SK-N-SH (cell line): ENCODE measurements around the gene EVA1B. TPM values are rescaled to one million over a fixed set of nuclear protein-coding genes. Genes with fewer than 3 reads are reported as not detected.

Experiments
- CTCF ChIA-PET: fragments of 300-600, 350-600 bp; formaldehyde crosslinking; extraction: SDS; loops from one replicate; lab custom pipeline; 2021; lab: Yijun Ruan, JAX
- POLR2A ChIA-PET: fragments of 350-600 bp; sonication (Branson Sonifier 250); formaldehyde crosslinking; extraction: SDS; loops from one replicate; lab custom pipeline; 2020; ENCODE audit warnings: antibody characterized with exemption, inconsistent platforms; lab: Yijun Ruan, JAX
- DNase-seq: peaks from one replicate; pipeline ENCODE4 v3.0.0; 2012
- H2AFZ ChIP-seq: fragments of 200-600 bp; sonication (generic); 2 replicates; pipeline ENCODE4 v1.8.1; 2016; ENCODE audit warnings: antibody characterized with exemption, mild to moderate bottlenecking, low read depth
- H3F3A ChIP-seq: fragments of 200-600 bp; sonication (generic); replicated peaks from 2 replicates; pipeline ENCODE3; 2016; ENCODE audit warnings: antibody characterized with exemption, mild to moderate bottlenecking; ENCODE audit not compliant: insufficient read depth
- H3K27ac ChIP-seq, 2 experiments: fragments of 200-500 bp in 1 of 2; fragments of 200-600 bp in 1 of 2; sonication (Bioruptor generic) in 1 of 2; sonication (generic), shearing (Covaris generic) in 1 of 2; 2 replicates each; pipeline versions ENCODE4 v1.5.1 to v1.6.1; 2014 to 2016; ENCODE audit warnings: low read depth in 2 of 2, inconsistent platforms in 1 of 2, low read length in 1 of 2, mild to moderate bottlenecking in 1 of 2, mixed read lengths in 1 of 2
- H3K27me3 ChIP-seq: fragments of 200-600 bp; sonication (generic), shearing (Covaris generic); 2 replicates; pipeline ENCODE4 v1.6.1; 2016; ENCODE audit warnings: mixed run types; ENCODE audit not compliant: insufficient read depth
- H3K36me3 ChIP-seq, 2 experiments: fragments of 200-500 bp in 1 of 2; fragments of 200-600 bp in 1 of 2; sonication (Bioruptor generic) in 1 of 2; sonication (generic) in 1 of 2; replicated peaks in 1 of 2; 2 replicates each; pipeline versions ENCODE3 to v1.5.1; 2014 to 2016; ENCODE audit warnings: low read length in 1 of 2, mild to moderate bottlenecking in 1 of 2; ENCODE audit not compliant: insufficient read depth in 2 of 2, control insufficient read depth in 1 of 2
- H3K4me1 ChIP-seq, 2 experiments: fragments of 200-500 bp in 1 of 2; fragments of 200-600 bp in 1 of 2; sonication (Bioruptor generic) in 1 of 2; sonication (generic), shearing (Covaris generic) in 1 of 2; 2 replicates each; pipeline versions ENCODE4 v1.5.1 to v1.6.1; 2014 to 2016; ENCODE audit warnings: low read depth in 1 of 2, low read length in 1 of 2, mixed run types in 1 of 2; ENCODE audit not compliant: insufficient read depth in 2 of 2, control insufficient read depth in 1 of 2
- H3K4me2 ChIP-seq: fragments of 200-600 bp; sonication (generic), shearing (Covaris generic); 2 replicates; pipeline ENCODE4 v1.6.1; 2017; ENCODE audit warnings: mixed run types
- H3K4me3 ChIP-seq, 2 experiments: fragments of 200-500 bp in 1 of 2; fragments of 200-600 bp in 1 of 2; sonication (Bioruptor generic) in 1 of 2; sonication (generic), shearing (Covaris generic) in 1 of 2; 2 replicates each; pipeline versions ENCODE4 v1.5.1 to v1.8.1; 2014 to 2016; ENCODE audit warnings: low read depth in 2 of 2, inconsistent platforms in 1 of 2, low read length in 1 of 2, mild to moderate bottlenecking in 1 of 2, mixed read lengths in 1 of 2, moderate library complexity in 1 of 2
- H3K79me2 ChIP-seq: fragments of 200-600 bp; sonication (generic); 2 replicates; pipeline ENCODE4 v1.8.1; 2017; ENCODE audit warnings: mild to moderate bottlenecking; ENCODE audit not compliant: insufficient read depth
- H3K9ac ChIP-seq: fragments of 200-600 bp; sonication (generic); 2 replicates; pipeline ENCODE4 v1.6.1; 2017; ENCODE audit warnings: mixed run types
- H3K9me2 ChIP-seq: fragments of 200-600 bp; sonication (generic); 2 replicates; pipeline ENCODE4 v1.6.1; 2017; ENCODE audit warnings: mixed run types
- H3K9me3 ChIP-seq: fragments of 200-600 bp; sonication (generic); 2 replicates; pipeline ENCODE4 v1.6.1; 2017; ENCODE audit warnings: mixed run types, mild to moderate bottlenecking, moderate library complexity
- H4K20me1 ChIP-seq: fragments of 200-600 bp; sonication (generic); 2 replicates; pipeline ENCODE4 v1.6.1; 2017; ENCODE audit warnings: mild to moderate bottlenecking, mixed run types; ENCODE audit not compliant: insufficient read depth
- CHD2 ChIP-seq: fragments of 150-350 bp; IDR thresholded peaks from 2 replicates; pipeline ENCODE4 v1.6.1; 2018; ENCODE audit warnings: low read length; ENCODE audit not compliant: partially characterized antibody
- EP300 ChIP-seq, 2 experiments: IDR thresholded peaks; 2 replicates each; pipeline versions ENCODE4 v1.4.0 to v1.6.1; 2012; ENCODE audit warnings: borderline replicate concordance in 1 of 2, low read depth in 1 of 2, low read length in 1 of 2
- FOXJ3 ChIP-seq: sonication (generic); formaldehyde crosslinking; IDR thresholded peaks from 2 replicates; pipeline ENCODE4 v1.5.1; 2020; ENCODE audit warnings: mild to moderate bottlenecking, missing genetic modification reagents
- GABPA ChIP-seq: IDR thresholded peaks from 2 replicates; pipeline ENCODE4 v1.4.0; 2012; ENCODE audit warnings: low read depth, mild to moderate bottlenecking
- PBX3 ChIP-seq: IDR thresholded peaks from 2 replicates; pipeline ENCODE4; 2012
- RCOR1 ChIP-seq: fragments of 150-350 bp; IDR thresholded peaks from 2 replicates; pipeline ENCODE4 v1.6.1; 2017; ENCODE audit warnings: antibody characterized with exemption, low read length
- REST ChIP-seq: IDR thresholded peaks from 2 replicates; pipeline ENCODE4 v1.6.1; 2012; ENCODE audit warnings: mild to moderate bottlenecking, low read depth, low read length, moderate library complexity
- SMC3 ChIP-seq: IDR thresholded peaks from 2 replicates; pipeline ENCODE4 v1.6.1; 2012; ENCODE audit warnings: low read depth, low read length, improper control_type of control experiment
- TEAD4 ChIP-seq: IDR thresholded peaks from 2 replicates; pipeline ENCODE4 v1.4.0; 2012; ENCODE audit warnings: mild to moderate bottlenecking, borderline replicate concordance; ENCODE audit not compliant: insufficient read depth
- WGBS: methylation state at CpG from one replicate; pipeline ENCODE4 v1.1.6; 2017; ENCODE audit warnings: low lambda C conversion rate; 5-methylcytosine and 5-hydroxymethylcytosine counted together
- polyA plus RNA-seq, 3 experiments: library from polyadenylated mRNA; depleted of rRNA; stranded (reverse); fragments of >200 nt; gene quantifications; 2 replicates each; pipeline ENCODE4 v1.2.3, GENCODE V29; 2012

EVA1B gene
- polyA plus RNA-seq, 1 of the 3 experiments (the other 2 are of a cell fraction), result 38.9 TPM

GRCh38 chr1:36284517-36284916 lies 38.9 kb downstream of the EVA1B start:
- WGBS, result 27% methylated on average over 1 of the region's 1 CpG
- Histone ChIP-seq H3K27ac (peak overlapping the region; percentile 65 to 83), H4K20me1 (peaks cover 55% of the 10 kb centered on the region), H3K27me3 (no peaks in the 10 kb centered on the region), H3F3A (peaks cover 37% of the 10 kb centered on the region), H3K4me3 (no peak overlapping the region), H2AFZ (no peak overlapping the region), H3K9me3 (no peaks in the 10 kb centered on the region), H3K9me2 (no peaks in the 10 kb centered on the region), H3K79me2 (peaks cover 80% of the 10 kb centered on the region), H3K4me1 (peaks cover 0 to 29% of the 10 kb centered on the region in 2 experiments; a peak in 3 of 4 replicates), H3K4me2 (peak overlapping the region; percentile 3; the same call in 1 of the 2 replicates), H3K9ac (no peak overlapping the region), H3K36me3 (peaks cover 55 to 59% of the 10 kb centered on the region in 2 experiments)
- peak; percentile 68 for DNase-seq
- POLR2A ChIA-PET, result no interaction called here
- CTCF ChIA-PET, result interaction anchor here (0.5 to 10.3 kb wide), 21 partner anchors 10 to 187 kb away, joined by 3 to 103 read pairs (median 6); partner anchors contain the start of genes EVA1B, MAP7D1, SH3D21 and TRAPPC3
- TF ChIP-seq SMC3, result no peak
- TF ChIP-seq EP300 (IDR thresholded peaks at IDR 0.05; ENCODE audit: borderline replicate concordance in 1 of 2, low read depth in 1 of 2, low read length in 1 of 2), result 0 out of 4 replicates have a peak, but pooled peaks of 1 of the 2 experiments have one; percentile 17
- TF ChIP-seq RCOR1, result peak; percentile 67; the same call in 1 of the 2 replicates

GRCh38 chr1:36284061-36284460 lies 39.4 kb downstream of the EVA1B start:
- POLR2A ChIA-PET, result no interaction called here
- Histone ChIP-seq H3K9ac (no peak overlapping the region), H2AFZ (no peak overlapping the region), H3K9me3 (no peaks in the 10 kb centered on the region), H3K9me2 (no peaks in the 10 kb centered on the region), H3K79me2 (peaks cover 81% of the 10 kb centered on the region), H3K4me3 (no peak overlapping the region), H3K36me3 (peaks cover 50 to 54% of the 10 kb centered on the region in 2 experiments), H3K27ac (peak overlapping the region; percentile 65 to 83), H3F3A (peaks cover 41% of the 10 kb centered on the region), H3K4me2 (peak overlapping the region; percentile 3; the same call in 1 of the 2 replicates), H4K20me1 (peaks cover 60% of the 10 kb centered on the region), H3K27me3 (no peaks in the 10 kb centered on the region), H3K4me1 (peaks cover 0 to 29% of the 10 kb centered on the region in 2 experiments; a peak in 3 of 4 replicates)
- CTCF ChIA-PET, result interaction anchor here (1.0 to 10.3 kb wide), 6 partner anchors 58 to 133 kb away, joined by 3 to 103 read pairs (median 4); partner anchors contain the start of gene TRAPPC3
- no peak for DNase-seq
- WGBS, result 40% methylated on average over 1 of the region's 1 CpG
- TF ChIP-seq CHD2, result no peak
- no peak for TF ChIP-seq REST
- peak; percentile 36 for TF ChIP-seq PBX3
- TF ChIP-seq FOXJ3 (CRISPR knock-in tag), result no peak
- no peak for TF ChIP-seq GABPA
- TF ChIP-seq TEAD4, result no peak
